Heart left ventricle (tissue), 16 donors: ENCODE measurements around the gene LAMB3. TPM values are rescaled to one million over a fixed set of nuclear protein-coding genes. Genes with fewer than 3 reads are reported as not detected.

ENCODE experiments used
- ATAC-seq, 4 donors: fragments of 200-7000 bp; cut with Tn5 transposase; one replicate each; pipeline ENCODE4 v1.9.1; 2020 to 2022; ENCODE audit warnings: moderate library complexity in 4 of 4, mild to moderate bottlenecking in 3 of 4, moderate number of reproducible peaks in 1 of 4
- DNase-seq, 5 donors: peaks; one replicate each; pipeline ENCODE4 v3.0.0-alpha.2; 2020
- H3K27ac ChIP-seq, 12 donors: fragments of 200-600 bp; sonication (generic) in 4 of 12; one replicate each; pipeline versions ENCODE4 v1.5.0 to v1.8.0; 2016 to 2022; ENCODE audit warnings: mild to moderate bottlenecking in 2 of 12
- H3K27me3 ChIP-seq, 9 donors: fragments of 200-600 bp; sonication (generic) in 2 of 9; one replicate each; pipeline versions ENCODE4 v1.5.1 to v1.8.0; 2016 to 2022; ENCODE audit warnings: mild to moderate bottlenecking in 3 of 9
- H3K36me3 ChIP-seq, 9 donors: fragments of 200-600 bp; sonication (generic) in 2 of 9; one replicate each; pipeline versions ENCODE4 v1.5.0 to v1.8.0; 2018 to 2022; ENCODE audit warnings: mild to moderate bottlenecking in 2 of 9
- H3K4me1 ChIP-seq, 12 donors: fragments of 200-600 bp; sonication (generic) in 4 of 12; one replicate each; pipeline versions ENCODE4 v1.5.0 to v1.8.0; 2016 to 2022; ENCODE audit warnings: mild to moderate bottlenecking in 3 of 12
- H3K4me3 ChIP-seq, 12 donors: fragments of 200-600 bp; sonication (generic) in 4 of 12; one replicate each; pipeline versions ENCODE4 v1.5.0 to v1.8.0; 2017 to 2022; ENCODE audit warnings: mild to moderate bottlenecking in 9 of 12, moderate library complexity in 4 of 12
- H3K9me3 ChIP-seq, 12 donors: fragments of 200-600 bp; sonication (generic) in 4 of 12; one replicate each; pipeline versions ENCODE4 v1.5.0 to v1.8.0; 2016 to 2022; ENCODE audit warnings: mild to moderate bottlenecking in 1 of 12
- POLR2A ChIP-seq, 2 donors: fragments of 450-650 bp; IDR thresholded peaks; one replicate each; pipeline ENCODE4 v1.6.1; 2017; ENCODE audit warnings: antibody characterized with exemption in 2 of 2, mild to moderate bottlenecking in 2 of 2, moderate library complexity in 2 of 2
- WGBS, 4 donors: extraction: QIAGEN DNeasy Blood & Tissue Kit in 2 of 4; methylation state at CpG; one replicate each; pipeline versions ENCODE4 v1.1.5 to v1.1.7; 2013 to 2018; 5-methylcytosine and 5-hydroxymethylcytosine counted together
- intact Hi-C, 10 donors: fragments of 100-400 bp; cut with DNase I; formaldehyde crosslinking; loops; one replicate each; pipeline versions ENCODE4 v1.11.1 to v1.14.2; 2022
- polyA plus RNA-seq, 2 donors: library from polyadenylated mRNA; stranded (reverse); fragments of 200-250 nt; gene quantifications; one replicate each; pipeline ENCODE4 v1.2.3, GENCODE V29; 2013
- total RNA-seq, 9 donors: library from RNA; depleted of rRNA in 2 of 9; stranded (reverse); fragments of >200 nt in 2 of 9; fragmentation: NEBNext Ultra II Directional in 3 of 9; extraction: Animal tissue kit (Norgen Biotek cat#: 25700) in 3 of 9; gene quantifications; one replicate each; pipeline versions ENCODE4 v1.1.0 to v1.2.4, GENCODE V29; 2016 to 2023
- TF ChIP-seq, protein P1 (sequence below), 12 donors: fragments of 200-600 bp; sonication (generic) in 4 of 12; IDR thresholded peaks; one replicate each; pipeline versions ENCODE4 v1.5.0 to v1.8.0; 2018 to 2022; ENCODE audit warnings: antibody characterized with exemption in 12 of 12, mild to moderate bottlenecking in 5 of 12
- donor health status: ischemic (EF 13 %, LVEDD 7.1; RV severe dilation, severe dysfunction).
- donor health status: healthy with polysubstance abuse.
- donor health status: DM: no; HTN: yes; CAD: no.
- donor health status: DM: no; HTN: no; CAD: no.
- donor health status: ischemic (EF 25% LVEDD 6.9; RV normal size, moderate dysfunction).
- donor health status: ischemic (EF 25% LVEDD 5.7; RV mildly dilated, moderate dysfunction).
- donor health status: healthy.
- donor health status: DM: yes; HTN: yes; CAD: no.
- donor health status: ischemic (EF 35%, LVEDD 5.7; RV mildly dilated, moderate dysfunction).
- donor health status: nonischemic (EF 11% LVEDD 7.7; RV severe dilation, severe dysfunction).
- donor health status: DM: yes; HTN: yes; CAD: no.
- donor health status: PGD.
- donor health status: ischemic (EF 29% LVEDD 5.4; RV normal size, mild dysfunction).
- donor health status: nonischemic (EF 23%, LVEDD 6.1; RV moderate dilation, normal function).

Gene LAMB3
- total and polyA plus RNA-seq, 11 donors = 0.83 to 7.4 (median 3.6) TPM

- Histone ChIP-seq H3K4me3 (no peak overlapping the region), H3K36me3 (no peaks in the 10 kb centered on the region), H3K27me3 (no peaks in the 10 kb centered on the region), H3K27ac (no peak overlapping the region), H3K4me1 (peaks cover 0 to 31% (median 17%) of the 10 kb centered on the region in 12 donors), H3K9me3 (no peaks in the 10 kb centered on the region)
- no peak for TF ChIP-seq POLR2A (IDR thresholded peaks at IDR 0.05)
- TF ChIP-seq, protein P1, sequence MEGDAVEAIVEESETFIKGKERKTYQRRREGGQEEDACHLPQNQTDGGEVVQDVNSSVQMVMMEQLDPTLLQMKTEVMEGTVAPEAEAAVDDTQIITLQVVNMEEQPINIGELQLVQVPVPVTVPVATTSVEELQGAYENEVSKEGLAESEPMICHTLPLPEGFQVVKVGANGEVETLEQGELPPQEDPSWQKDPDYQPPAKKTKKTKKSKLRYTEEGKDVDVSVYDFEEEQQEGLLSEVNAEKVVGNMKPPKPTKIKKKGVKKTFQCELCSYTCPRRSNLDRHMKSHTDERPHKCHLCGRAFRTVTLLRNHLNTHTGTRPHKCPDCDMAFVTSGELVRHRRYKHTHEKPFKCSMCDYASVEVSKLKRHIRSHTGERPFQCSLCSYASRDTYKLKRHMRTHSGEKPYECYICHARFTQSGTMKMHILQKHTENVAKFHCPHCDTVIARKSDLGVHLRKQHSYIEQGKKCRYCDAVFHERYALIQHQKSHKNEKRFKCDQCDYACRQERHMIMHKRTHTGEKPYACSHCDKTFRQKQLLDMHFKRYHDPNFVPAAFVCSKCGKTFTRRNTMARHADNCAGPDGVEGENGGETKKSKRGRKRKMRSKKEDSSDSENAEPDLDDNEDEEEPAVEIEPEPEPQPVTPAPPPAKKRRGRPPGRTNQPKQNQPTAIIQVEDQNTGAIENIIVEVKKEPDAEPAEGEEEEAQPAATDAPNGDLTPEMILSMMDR (IDR thresholded peaks at IDR 0.05) = no peak
- WGBS, 4 donors = 68 to 88% (median 85%) methylated on average over 9 of the region's 9 CpGs
- peak in 1 of 5 donors; percentile 36 for DNase-seq
- peak in 3 of 4 donors; percentile 11 to 41 (median 12) for ATAC-seq
- intact Hi-C loops = no loop called here
Observed at GRCh38 chr1:209657140-209657879, 5.1 kb upstream of the LAMB3 start.

- DNase-seq (no peak), ATAC-seq (no peak)
- no peak overlapping the region for H3K27ac ChIP-seq
- no peaks in the 10 kb centered on the region for H3K9me3 ChIP-seq
- no peaks in the 10 kb centered on the region for H3K27me3 ChIP-seq
- H3K4me3 ChIP-seq = no peak overlapping the region
- WGBS, 4 donors = 82 to 90% (median 87%) methylated on average over 9 of the region's 9 CpGs
- H3K4me1 ChIP-seq = peaks cover 0 to 48% (median 26%) of the 10 kb centered on the region in 12 donors
- no peaks in the 10 kb centered on the region for H3K36me3 ChIP-seq
- TF ChIP-seq, protein P1 (IDR thresholded peaks at IDR 0.05) = no peak
- no peak for TF ChIP-seq POLR2A (IDR thresholded peaks at IDR 0.05)
- intact Hi-C loops = no loop called here
Observed at GRCh38 chr1:209655411-209656231, 3.4 kb upstream of the LAMB3 start.

- ATAC-seq = no peak
- TF ChIP-seq POLR2A (IDR thresholded peaks at IDR 0.05) = no peak
- TF ChIP-seq, protein P1 (IDR thresholded peaks at IDR 0.05) = no peak
- no peak for DNase-seq
- H3K27me3 ChIP-seq = no peaks in the 10 kb centered on the region
- H3K9me3 ChIP-seq = no peaks in the 10 kb centered on the region
- peak overlapping the region in 1 of 12 donors; percentile 60 for H3K27ac ChIP-seq
- peaks cover 0 to 52% (median 35%) of the 10 kb centered on the region in 12 donors for H3K4me1 ChIP-seq
- WGBS, 4 donors = 93 to 95% (median 94%) methylated on average over 7 of the region's 7 CpGs
- H3K4me3 ChIP-seq = no peak overlapping the region
- no peaks in the 10 kb centered on the region for H3K36me3 ChIP-seq
- intact Hi-C loops = no loop called here
Observed at GRCh38 chr1:209653915-209654351, 1.7 kb upstream of the LAMB3 start.

DNA sequence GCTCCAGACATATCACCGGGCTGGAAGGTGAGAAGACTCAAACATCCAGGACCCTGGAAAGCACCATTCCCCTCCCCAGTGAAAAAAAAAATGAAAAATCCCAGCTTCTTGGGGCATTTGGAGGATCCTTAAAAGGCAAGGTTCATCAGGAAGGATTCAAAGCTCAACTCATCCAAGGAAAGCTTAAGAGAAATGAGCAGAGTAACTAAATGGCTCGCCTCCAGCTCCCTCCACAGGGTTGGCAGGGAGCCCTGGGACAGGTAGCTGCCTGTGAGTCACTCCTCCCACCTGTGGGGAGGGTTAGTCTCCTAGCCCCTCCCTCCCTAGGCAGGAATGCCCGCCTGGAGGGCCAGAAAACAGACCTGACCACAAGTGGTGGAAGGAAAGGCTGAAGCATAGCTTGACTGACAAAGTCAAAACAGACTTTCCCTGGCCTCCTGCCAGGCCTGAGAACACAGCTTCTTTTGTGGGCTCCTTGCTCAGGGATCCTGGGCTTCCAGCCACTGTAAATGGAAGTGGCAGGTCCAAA, 712 bp upstream of the LAMB3 start:
- DNase-seq (peak; percentile 74 to 91 (median 84)), ATAC-seq (peak in 3 of 4 donors; percentile 30 to 63 (median 48))
- 48 to 64% (median 62%) methylated on average over 3 of the region's 3 CpGs for WGBS, 4 donors
- intact Hi-C loops = no loop called here
- TF ChIP-seq, protein P1 (IDR thresholded peaks at IDR 0.05) = no peak
- TF ChIP-seq POLR2A (IDR thresholded peaks at IDR 0.05) = no peak
- Histone ChIP-seq H3K9me3 (no peaks in the 10 kb centered on the region), H3K36me3 (no peaks in the 10 kb centered on the region), H3K27ac (peak overlapping the region in 8 of 12 donors; percentile 0 to 60 (median 44)), H3K27me3 (no peaks in the 10 kb centered on the region), H3K4me1 (peaks cover 0 to 62% (median 44%) of the 10 kb centered on the region in 12 donors), H3K4me3 (no peak overlapping the region)
